H1 (cell line): ENCODE results near the gene PXT1. TPM values are rescaled to one million over a fixed set of nuclear protein-coding genes. Genes with fewer than 3 reads are reported as not detected.

Source experiments
- CREB1 ChIP-seq: IDR thresholded peaks from 2 replicates; pipeline ENCODE4 v1.6.1; 2012; ENCODE audit warnings: inconsistent platforms
- MAFK ChIP-seq: IDR thresholded peaks from 2 replicates; pipeline ENCODE4 v1.6.1; 2012; ENCODE audit warnings: low read depth, mild to moderate bottlenecking, improper control_type of control experiment, low read length
- POU5F1 ChIP-seq: IDR thresholded peaks from 2 replicates; pipeline ENCODE4 v1.6.1; 2011; ENCODE audit warnings: low read depth, mild to moderate bottlenecking, low read length, moderate library complexity
- polyA plus RNA-seq, 7 experiments: library from polyadenylated mRNA; depleted of rRNA in 3 of 7; stranded (reverse) in 5 of 7; unstranded in 2 of 7; fragments of >200 nt in 5 of 7; fragments of 200-250 nt in 2 of 7; gene quantifications; 1 replicate in 5 of 7; 2 replicates in 1 of 7; 4 replicates in 1 of 7; pipeline versions ENCODE4 v1.2.1 to v1.2.3, GENCODE V29; 2011 to 2013; ENCODE audit warnings: missing spikeins in 2 of 7, mixed read lengths in 2 of 7
- total RNA-seq: library from RNA; stranded (reverse); fragmentation: NEBNext Ultra II Directional; extraction: Animal tissue kit (Norgen Biotek cat#: 25700); gene quantifications from 2 replicates; pipeline ENCODE4 v1.2.1, GENCODE V29; 2021

Gene PXT1
- total and polyA plus RNA-seq, 2 of the 8 experiments (the other 6 are each of a cell fraction or from before 2014, with no cell fraction given): 0.06 TPM; not detected in 1

DNA sequence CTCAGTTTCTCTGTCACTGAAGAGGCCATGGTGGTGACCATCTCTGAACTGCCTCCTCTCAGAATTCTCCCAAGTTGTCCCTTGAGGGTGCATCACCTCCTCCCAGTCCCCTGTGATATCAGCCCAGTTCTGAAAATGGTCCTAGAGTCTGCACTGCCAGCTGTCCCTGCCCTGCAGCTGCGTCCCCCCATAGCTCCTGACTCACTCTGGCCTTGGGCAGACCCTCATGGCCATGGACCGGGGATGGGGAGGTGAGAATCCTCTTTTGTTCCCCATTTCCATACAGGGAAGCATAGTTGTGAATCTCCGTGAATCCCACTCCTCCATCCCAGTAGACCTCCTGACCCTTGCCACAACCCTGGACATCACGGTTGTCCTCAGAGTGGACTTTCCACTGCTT, 59.7 kb downstream of the PXT1 start (continued):
- TF ChIP-seq POU5F1 (no peak), CREB1 (no peak), MAFK (no peak)
